H1 (cell line): ENCODE results near the gene HSPA1L. TPM values are rescaled to one million over a fixed set of nuclear protein-coding genes. Genes with fewer than 3 reads are reported as not detected.

Experiments
- CTCF ChIA-PET: fragments of 300-600 bp; sonication (Branson Sonifier 250); formaldehyde crosslinking; loops from one replicate; lab custom pipeline; 2021; ENCODE audit not compliant: partially characterized antibody; lab: Charles Lee
- POLR2A ChIA-PET: fragments of 300-600 bp; sonication (Branson Sonifier 250); formaldehyde crosslinking; loops from one replicate; lab custom pipeline; 2021; ENCODE audit warnings: inconsistent platforms; ENCODE audit not compliant: partially characterized antibody; lab: Charles Lee
- DNase-seq, 2 experiments: peaks; one replicate each; pipeline versions ENCODE4 v3.0.0 to v3.0.0-alpha.2; 2010 to 2022; ENCODE audit warnings: low spot score in 2 of 2, low read depth in 1 of 2, mixed read lengths in 1 of 2
- FAIRE-seq: peaks from 2 replicates; lab custom pipeline; 2011; peaks lifted over from hg19 to GRCh38; lab: Jason Lieb, UNC
- H2AFZ ChIP-seq: 2 replicates; pipeline ENCODE4 v1.8.1; 2012; ENCODE audit warnings: low read length, inconsistent platforms
- H2AK5ac ChIP-seq: 2 replicates; pipeline ENCODE4 v1.6.1; 2013; ENCODE audit warnings: low read depth, low read length
- H2BK120ac ChIP-seq: replicated peaks from 2 replicates; pipeline ENCODE3; 2013; ENCODE audit warnings: low read depth, low read length, inconsistent platforms
- H2BK12ac ChIP-seq: 2 replicates; pipeline ENCODE4 v1.6.1; 2013; ENCODE audit warnings: low read depth, low read length
- H2BK15ac ChIP-seq: 2 replicates; pipeline ENCODE4 v1.6.1; 2013; ENCODE audit warnings: low read length
- H2BK20ac ChIP-seq: 2 replicates; pipeline ENCODE4 v1.6.1; 2013; ENCODE audit warnings: low read length
- H2BK5ac ChIP-seq: 2 replicates; pipeline ENCODE4 v1.6.1; 2013; ENCODE audit warnings: low read depth, low read length
- H3K14ac ChIP-seq: 2 replicates; pipeline ENCODE4 v1.6.1; 2013; ENCODE audit warnings: inconsistent platforms; ENCODE audit not compliant: insufficient read length
- H3K18ac ChIP-seq: 2 replicates; pipeline ENCODE4 v1.6.1; 2013; ENCODE audit warnings: low read length; ENCODE audit errors: extremely low read depth
- H3K23ac ChIP-seq: 2 replicates; pipeline ENCODE4 v1.6.1; 2013; ENCODE audit warnings: inconsistent platforms; ENCODE audit not compliant: insufficient read length
- H3K23me2 ChIP-seq: 2 replicates; pipeline ENCODE4 v1.6.1; 2013; ENCODE audit warnings: low read depth, low read length
- H3K27ac ChIP-seq: 2 replicates; pipeline ENCODE4 v1.6.1; 2011; ENCODE audit warnings: low read depth, low read length, inconsistent platforms
- H3K27me3 ChIP-seq, 4 experiments: replicated peaks in 1 of 4; 1 replicate in 1 of 4; 2 replicates in 3 of 4; pipeline versions ENCODE4 v1.6.1 to v1.8.1; 2011 to 2013; ENCODE audit warnings: low read length in 3 of 4, mild to moderate bottlenecking in 3 of 4, inconsistent platforms in 2 of 4, mixed read lengths in 2 of 4, moderate library complexity in 1 of 4; ENCODE audit not compliant: control insufficient read depth in 3 of 4, insufficient read depth in 3 of 4; ENCODE audit errors: extremely low read depth in 1 of 4
- H3K36me3 ChIP-seq, 4 experiments: 2 replicates each; pipeline versions ENCODE4 v1.6.1 to v1.8.1; 2011 to 2013; ENCODE audit warnings: mild to moderate bottlenecking in 4 of 4, low read length in 3 of 4, moderate library complexity in 2 of 4, control low read depth in 1 of 4, inconsistent platforms in 1 of 4; ENCODE audit not compliant: insufficient read depth in 4 of 4, control insufficient read depth in 2 of 4
- H3K4ac ChIP-seq: replicated peaks from 2 replicates; pipeline ENCODE3; 2013; ENCODE audit warnings: low read length, low read depth, mixed read lengths, inconsistent platforms; ENCODE audit not compliant: insufficient read length
- H3K4me1 ChIP-seq, 4 experiments: replicated peaks in 1 of 4; 1 replicate in 1 of 4; 2 replicates in 3 of 4; pipeline versions ENCODE4 v1.6.1 to v1.8.1; 2011 to 2013; ENCODE audit warnings: low read length in 3 of 4, inconsistent platforms in 2 of 4, mixed read lengths in 1 of 4; ENCODE audit not compliant: insufficient read depth in 4 of 4, control insufficient read depth in 3 of 4
- H3K4me2 ChIP-seq, 2 experiments: 2 replicates each; pipeline versions ENCODE4 v1.6.1 to v1.8.1; 2011 to 2013; ENCODE audit warnings: low read depth in 2 of 2, low read length in 2 of 2, control low read depth in 1 of 2, inconsistent platforms in 1 of 2, mild to moderate bottlenecking in 1 of 2; ENCODE audit not compliant: insufficient read depth in 1 of 2
- H3K4me3 ChIP-seq, 4 experiments: fragments of 200-600, 300-600 bp in 1 of 4; sonication (generic), shearing (Covaris generic), sonication (Bioruptor Twin) in 1 of 4; 2 replicates each; pipeline versions ENCODE4 v1.5.1 to v1.8.1; 2011 to 2016; ENCODE audit warnings: low read length in 4 of 4, low read depth in 3 of 4, control low read depth in 2 of 4, inconsistent platforms in 2 of 4, mild to moderate bottlenecking in 2 of 4, mixed read lengths in 1 of 4, moderate library complexity in 1 of 4; ENCODE audit not compliant: insufficient read depth in 2 of 4; ENCODE audit errors: extremely low read depth in 1 of 4
- H3K56ac ChIP-seq: replicated peaks from 2 replicates; pipeline ENCODE3; 2013; ENCODE audit warnings: low read depth, mild to moderate bottlenecking, mixed read lengths, low read length, inconsistent platforms; ENCODE audit not compliant: insufficient read length
- H3K79me1 ChIP-seq: 2 replicates; pipeline ENCODE4 v1.6.1; 2013; ENCODE audit warnings: low read depth, low read length, control low read depth
- H3K79me2 ChIP-seq, 2 experiments: 2 replicates each; pipeline versions ENCODE4 v1.6.1 to v1.8.1; 2012 to 2013; ENCODE audit warnings: low read length in 2 of 2, mild to moderate bottlenecking in 2 of 2, inconsistent platforms in 1 of 2; ENCODE audit not compliant: insufficient read depth in 2 of 2, control insufficient read depth in 1 of 2
- H3K9ac ChIP-seq, 4 experiments: replicated peaks in 1 of 4; 1 replicate in 1 of 4; 2 replicates in 3 of 4; pipeline versions ENCODE4 v1.6.1 to v1.8.1; 2011 to 2013; ENCODE audit warnings: low read depth in 3 of 4, low read length in 3 of 4, control low read depth in 2 of 4, mild to moderate bottlenecking in 2 of 4, moderate library complexity in 2 of 4, inconsistent platforms in 1 of 4; ENCODE audit errors: extremely low read depth in 1 of 4
- H3K9me3 ChIP-seq, 2 experiments: 2 replicates each; pipeline versions ENCODE4 v1.6.1 to v1.8.1; 2012 to 2013; ENCODE audit warnings: mild to moderate bottlenecking in 2 of 2, moderate library complexity in 2 of 2, control low read depth in 1 of 2, inconsistent platforms in 1 of 2, low read depth in 1 of 2, low read length in 1 of 2, mixed read lengths in 1 of 2; ENCODE audit not compliant: insufficient read depth in 2 of 2
- H4K20me1 ChIP-seq, 2 experiments: replicated peaks in 1 of 2; 2 replicates each; pipeline versions ENCODE3 to v1.8.1; 2011 to 2013; ENCODE audit warnings: inconsistent platforms in 2 of 2, low read length in 2 of 2, mild to moderate bottlenecking in 1 of 2; ENCODE audit not compliant: insufficient read depth in 2 of 2, control insufficient read depth in 1 of 2
- H4K5ac ChIP-seq: 2 replicates; pipeline ENCODE4 v1.6.1; 2013; ENCODE audit warnings: low read length, low read depth, mixed read lengths, inconsistent platforms; ENCODE audit not compliant: insufficient read length
- H4K8ac ChIP-seq: 2 replicates; pipeline ENCODE4 v1.8.0; 2013; ENCODE audit warnings: mild to moderate bottlenecking, moderate library complexity, low read length, inconsistent platforms; ENCODE audit not compliant: insufficient read depth; ENCODE audit errors: extremely low read depth
- H4K91ac ChIP-seq: replicated peaks from 2 replicates; pipeline ENCODE3; 2013; ENCODE audit warnings: low read length, mixed read lengths, inconsistent platforms; ENCODE audit not compliant: insufficient read length
- BRCA1 ChIP-seq: IDR thresholded peaks from 2 replicates; pipeline ENCODE4 v1.6.1; 2012; ENCODE audit warnings: low read depth, low read length, improper control_type of control experiment
- CBX5 ChIP-seq: fragments of 300-800, 300-1000 bp; sonication (generic); IDR thresholded peaks from 2 replicates; pipeline ENCODE4 v1.7.1; 2016; ENCODE audit warnings: antibody characterized with exemption, low read length, low read depth
- SIN3A ChIP-seq, 2 experiments: IDR thresholded peaks in 1 of 2; conservative IDR thresholded peaks in 1 of 2; 2 replicates each; pipeline ENCODE4 v1.6.1; 2011 to 2012; ENCODE audit warnings: low read length in 2 of 2, improper control_type of control experiment in 1 of 2, low read depth in 1 of 2, mild to moderate bottlenecking in 1 of 2
- SIRT6 ChIP-seq: IDR thresholded peaks from one replicate; pipeline ENCODE4 v1.7.1; 2012; ENCODE audit warnings: low read length, inconsistent platforms
- SRF ChIP-seq: IDR thresholded peaks from 2 replicates; pipeline ENCODE4 v1.6.1; 2011; ENCODE audit warnings: mild to moderate bottlenecking, low read depth, low read length, moderate library complexity
- SUZ12 ChIP-seq: fragments of 200-600 bp; sonication (generic); IDR thresholded peaks from 2 replicates; pipeline ENCODE4 v1.6.1; 2012; ENCODE audit warnings: mild to moderate bottlenecking, inconsistent platforms, low read length, moderate library complexity, mixed read lengths
- WGBS, 2 experiments: shearing (Covaris generic) in 1 of 2; methylation state at CpG; one replicate each; pipeline versions ENCODE4 v1.1.6 to v1.1.7; 2013 to 2015; ENCODE audit warnings: low lambda C conversion rate in 2 of 2, mixed read lengths in 2 of 2, inconsistent platforms in 1 of 2, low coverage in 1 of 2, missing lambda C conversion rate in 1 of 2; ENCODE audit not compliant: insufficient replicate concordance in 2 of 2, insufficient coverage in 1 of 2, insufficient read length in 1 of 2; ENCODE audit errors: extremely low coverage in 1 of 2, missing lambda C conversion rate in 1 of 2; 5-methylcytosine and 5-hydroxymethylcytosine counted together
- polyA plus RNA-seq, 7 experiments: library from polyadenylated mRNA; depleted of rRNA in 3 of 7; stranded (reverse) in 5 of 7; unstranded in 2 of 7; fragments of >200 nt in 5 of 7; fragments of 200-250 nt in 2 of 7; gene quantifications; 1 replicate in 5 of 7; 2 replicates in 1 of 7; 4 replicates in 1 of 7; pipeline versions ENCODE4 v1.2.1 to v1.2.3, GENCODE V29; 2011 to 2013; ENCODE audit warnings: missing spikeins in 2 of 7, mixed read lengths in 2 of 7
- total RNA-seq: library from RNA; stranded (reverse); fragmentation: NEBNext Ultra II Directional; extraction: Animal tissue kit (Norgen Biotek cat#: 25700); gene quantifications from 2 replicates; pipeline ENCODE4 v1.2.1, GENCODE V29; 2021

Gene HSPA1L
- total and polyA plus RNA-seq, 2 of the 8 experiments (the other 6 are each of a cell fraction or from before 2014, with no cell fraction given) = 1.00 to 1.9 TPM

- H2AK5ac ChIP-seq = no peak overlapping the region
- FAIRE-seq = no peak
- H3K4me1 ChIP-seq = peaks cover 0 to 5% (median under 1%) of the 10 kb centered on the region in 4 experiments; a peak in 4 of 7 replicates
- H2BK5ac ChIP-seq = no peak overlapping the region
- no peak overlapping the region for H3K4ac ChIP-seq
- H3K56ac ChIP-seq = no peak overlapping the region
- no peak overlapping the region for H4K91ac ChIP-seq
- H2BK120ac ChIP-seq = no peak overlapping the region
- H4K20me1 ChIP-seq = no peaks in the 10 kb centered on the region
- H3K23me2 ChIP-seq = 0 out of 2 replicates have a peak, but pooled peaks cover 3% of the 10 kb centered on the region
- no peaks in the 10 kb centered on the region for H3K79me2 ChIP-seq
- H3K79me1 ChIP-seq = no peaks in the 10 kb centered on the region
- TF ChIP-seq CBX5 (no peak), BRCA1 (no peak), SIN3A (conservative IDR thresholded peaks at IDR 0.05 in 1 of 2, IDR thresholded peaks at IDR 0.05 in 1 of 2; ENCODE audit: low read depth in 1 of 2, low read length in 2 of 2) (no peak), SRF (no peak), SIRT6 (no peak), SUZ12 (no peak)
- no peak overlapping the region for H3K14ac ChIP-seq
- H2AFZ ChIP-seq = no peak overlapping the region
- WGBS, 2 experiments = 74% methylated on average over 2 of the region's 2 CpGs; no CpG with 5 or more reads in 1 of the 2 experiments
- H3K23ac ChIP-seq = no peak overlapping the region
- H4K8ac ChIP-seq = no peak overlapping the region
- no peaks in the 10 kb centered on the region for H3K9me3 ChIP-seq
- no peak overlapping the region for H2BK12ac ChIP-seq
- no peak overlapping the region for H3K4me3 ChIP-seq
- no peak overlapping the region for H3K27ac ChIP-seq
- H3K9ac ChIP-seq = no peak overlapping the region
- no peak overlapping the region for H4K5ac ChIP-seq
- H3K4me2 ChIP-seq = no peak overlapping the region
- no peak for DNase-seq
- no peak overlapping the region for H2BK15ac ChIP-seq
- ChIA-PET POLR2A (interaction anchor here (0.6 to 2.8 kb wide), 9 partner anchors 10 to 1604 kb away, joined by 3 to 10 read pairs (median 7); partner anchors contain the start of genes HSPA1A, HSPA1L, MSH5 and VARS1), CTCF (interaction anchor here (0.6 to 14.4 kb wide), 18 partner anchors 14 to 97 kb away, joined by 3 to 228 read pairs (median 12); partner anchors contain the start of genes DDAH2, HSPA1B, MPIG6B and MSH5)
- no peak overlapping the region for H2BK20ac ChIP-seq
- H3K36me3 ChIP-seq = no peaks in the 10 kb centered on the region
- no peak overlapping the region for H3K18ac ChIP-seq
- H3K27me3 ChIP-seq = no peaks in the 10 kb centered on the region
Measured at GRCh38 chr6:31770860-31771259, 44.2 kb downstream of the HSPA1L start.
